ENCODE results near the gene PAK1. TPM values are rescaled to one million over a fixed set of nuclear protein-coding genes. Genes with fewer than 3 reads are reported as not detected.

Gene PAK1
- total RNA-seq, 6 donors from 2014 or later = 14.9 to 49.2 (median 30.1) TPM

GRCh38 chr11:77400775-77401449 lies 73.0 kb downstream of the PAK1 start:
- Histone ChIP-seq H3K27me3 (no peaks in the 10 kb centered on the region), H3K27ac (no peak overlapping the region), H3K4me1 (peaks cover 0 to 4% (median 0%) of the 10 kb centered on the region in 4 donors), H3K36me3 (no peaks in the 10 kb centered on the region), H3K4me3 (no peak overlapping the region), H3K9me3 (no peaks in the 10 kb centered on the region)
- 75 to 79% methylated on average over 5 of the region's 5 CpGs for WGBS, 2 donors
- DNase-seq = no peak
- TF ChIP-seq CTCF (IDR thresholded peaks at IDR 0.05) (no peak), POLR2AphosphoS5 (IDR thresholded peaks at IDR 0.05) (no peak), POLR2A (IDR thresholded peaks at IDR 0.05) (no peak), EP300 (IDR thresholded peaks at IDR 0.05) (no peak)
- no peak for ATAC-seq (ENCODE audit: low FRiP score in 2 of 2)

GRCh38 chr11:77400271-77400670 lies 73.6 kb downstream of the PAK1 start:
- H3K9me3 ChIP-seq = no peaks in the 10 kb centered on the region
- H3K36me3 ChIP-seq = no peaks in the 10 kb centered on the region

GRCh38 chr11:77397631-77398030 lies 76.3 kb downstream of the PAK1 start:
- TF ChIP-seq CTCF (IDR thresholded peaks at IDR 0.05) (no peak), POLR2AphosphoS5 (IDR thresholded peaks at IDR 0.05) (no peak), EP300 (IDR thresholded peaks at IDR 0.05) (no peak), POLR2A (IDR thresholded peaks at IDR 0.05) (no peak)
- H3K9me3 ChIP-seq = no peaks in the 10 kb centered on the region
- DNase-seq (no peak), ATAC-seq (ENCODE audit: low FRiP score in 2 of 2) (no peak)
- H3K27ac ChIP-seq = no peak overlapping the region
- no peaks in the 10 kb centered on the region for H3K36me3 ChIP-seq
- WGBS, 2 donors = 67 to 73% methylated on average over 1 of the region's 1 CpG
- no peak overlapping the region for H3K4me3 ChIP-seq
- no peaks in the 10 kb centered on the region for H3K27me3 ChIP-seq
- peaks cover 0 to 4% (median 0%) of the 10 kb centered on the region in 4 donors for H3K4me1 ChIP-seq

More at GRCh38 chr11:77400271-77400670, 73.6 kb downstream of the PAK1 start:
- Histone ChIP-seq H3K4me3 (no peak overlapping the region), H3K27ac (no peak overlapping the region), H3K4me1 (peaks cover 0 to 4% (median 0%) of the 10 kb centered on the region in 4 donors), H3K27me3 (no peaks in the 10 kb centered on the region)
- WGBS, 2 donors = 73 to 77% methylated on average over 2 of the region's 2 CpGs
- no peak for TF ChIP-seq CTCF (IDR thresholded peaks at IDR 0.05)
- TF ChIP-seq POLR2A (IDR thresholded peaks at IDR 0.05) = no peak
- TF ChIP-seq EP300 (IDR thresholded peaks at IDR 0.05) = no peak
- no peak for TF ChIP-seq POLR2AphosphoS5 (IDR thresholded peaks at IDR 0.05)
- DNase-seq (no peak), ATAC-seq (ENCODE audit: low FRiP score in 2 of 2) (no peak)

- Histone ChIP-seq H3K9me3 (no peaks in the 10 kb centered on the region), H3K27me3 (no peaks in the 10 kb centered on the region), H3K4me3 (no peak overlapping the region), H3K36me3 (no peaks in the 10 kb centered on the region), H3K4me1 (peaks cover 0 to 4% (median 0%) of the 10 kb centered on the region in 4 donors), H3K27ac (no peak overlapping the region)
- 44 to 77% methylated on average over 2 of the region's 2 CpGs for WGBS, 2 donors
- no peak for ATAC-seq (ENCODE audit: low FRiP score in 2 of 2)
- DNase-seq = no peak
- TF ChIP-seq EP300 (IDR thresholded peaks at IDR 0.05) (no peak), POLR2A (IDR thresholded peaks at IDR 0.05) (no peak), POLR2AphosphoS5 (IDR thresholded peaks at IDR 0.05) (no peak), CTCF (IDR thresholded peaks at IDR 0.05) (no peak)
Observed at GRCh38 chr11:77396911-77397310, 77.0 kb downstream of the PAK1 start.

GRCh38 chr11:77396305-77396704 lies 77.6 kb downstream of the PAK1 start:
- WGBS, 2 donors = 81 to 88% methylated on average over 3 of the region's 3 CpGs
- Histone ChIP-seq H3K27me3 (no peaks in the 10 kb centered on the region), H3K9me3 (no peaks in the 10 kb centered on the region), H3K27ac (no peak overlapping the region), H3K4me1 (peaks cover 0 to 4% (median 0%) of the 10 kb centered on the region in 4 donors), H3K36me3 (peaks cover 0 to under 1% (median 0%) of the 10 kb centered on the region in 4 donors), H3K4me3 (no peak overlapping the region)
- TF ChIP-seq POLR2A (IDR thresholded peaks at IDR 0.05) (no peak), CTCF (IDR thresholded peaks at IDR 0.05) (no peak), POLR2AphosphoS5 (IDR thresholded peaks at IDR 0.05) (no peak), EP300 (IDR thresholded peaks at IDR 0.05) (no peak)
- DNase-seq = no peak
- no peak for ATAC-seq (ENCODE audit: low FRiP score in 2 of 2)
